MM.1S (cell line): ENCODE data around the gene UBE3B.

Experiments
- EZH2 ChIP-seq: fragments of 300-600 bp; sonication (generic); optimal IDR thresholded peaks from 2 replicates; pipeline ENCODE3; 2017; ENCODE audit warnings: low read depth, mild to moderate bottlenecking, antibody characterized with exemption, low read length, mixed read lengths
- EZH2phosphoT487 ChIP-seq: fragments of 300-600 bp; sonication (generic); IDR thresholded peaks from 2 replicates; pipeline ENCODE4 v1.6.1; 2018; ENCODE audit warnings: antibody characterized with exemption, low read length

GRCh38 chr12:109539508-109539907 is 62.1 kb downstream of the UBE3B start:
- TF ChIP-seq EZH2phosphoT487: no peak
- TF ChIP-seq EZH2: no peak
